H1 (cell line): ENCODE measurements around the gene GLRX. TPM values are rescaled to one million over a fixed set of nuclear protein-coding genes. Genes with fewer than 3 reads are reported as not detected.

Experiments
- CTCF ChIA-PET: fragments of 300-600 bp; sonication (Branson Sonifier 250); formaldehyde crosslinking; loops from one replicate; lab custom pipeline; 2021; ENCODE audit not compliant: partially characterized antibody; lab: Charles Lee
- POLR2A ChIA-PET: fragments of 300-600 bp; sonication (Branson Sonifier 250); formaldehyde crosslinking; loops from one replicate; lab custom pipeline; 2021; ENCODE audit warnings: inconsistent platforms; ENCODE audit not compliant: partially characterized antibody; lab: Charles Lee
- DNase-seq, 2 experiments: peaks; one replicate each; pipeline versions ENCODE4 v3.0.0 to v3.0.0-alpha.2; 2010 to 2022; ENCODE audit warnings: low spot score in 2 of 2, low read depth in 1 of 2, mixed read lengths in 1 of 2
- FAIRE-seq: peaks from 2 replicates; lab custom pipeline; 2011; peaks lifted over from hg19 to GRCh38; lab: Jason Lieb, UNC
- H2AFZ ChIP-seq: 2 replicates; pipeline ENCODE4 v1.8.1; 2012; ENCODE audit warnings: low read length, inconsistent platforms
- H2AK5ac ChIP-seq: 2 replicates; pipeline ENCODE4 v1.6.1; 2013; ENCODE audit warnings: low read depth, low read length
- H2BK120ac ChIP-seq: replicated peaks from 2 replicates; pipeline ENCODE3; 2013; ENCODE audit warnings: low read depth, low read length, inconsistent platforms
- H2BK12ac ChIP-seq: 2 replicates; pipeline ENCODE4 v1.6.1; 2013; ENCODE audit warnings: low read depth, low read length
- H2BK15ac ChIP-seq: 2 replicates; pipeline ENCODE4 v1.6.1; 2013; ENCODE audit warnings: low read length
- H2BK20ac ChIP-seq: 2 replicates; pipeline ENCODE4 v1.6.1; 2013; ENCODE audit warnings: low read length
- H2BK5ac ChIP-seq: 2 replicates; pipeline ENCODE4 v1.6.1; 2013; ENCODE audit warnings: low read depth, low read length
- H3K14ac ChIP-seq: 2 replicates; pipeline ENCODE4 v1.6.1; 2013; ENCODE audit warnings: inconsistent platforms; ENCODE audit not compliant: insufficient read length
- H3K18ac ChIP-seq: 2 replicates; pipeline ENCODE4 v1.6.1; 2013; ENCODE audit warnings: low read length; ENCODE audit errors: extremely low read depth
- H3K23ac ChIP-seq: 2 replicates; pipeline ENCODE4 v1.6.1; 2013; ENCODE audit warnings: inconsistent platforms; ENCODE audit not compliant: insufficient read length
- H3K23me2 ChIP-seq: 2 replicates; pipeline ENCODE4 v1.6.1; 2013; ENCODE audit warnings: low read depth, low read length
- H3K27ac ChIP-seq: 2 replicates; pipeline ENCODE4 v1.6.1; 2011; ENCODE audit warnings: low read depth, low read length, inconsistent platforms
- H3K27me3 ChIP-seq, 4 experiments: replicated peaks in 1 of 4; 1 replicate in 1 of 4; 2 replicates in 3 of 4; pipeline versions ENCODE4 v1.6.1 to v1.8.1; 2011 to 2013; ENCODE audit warnings: low read length in 3 of 4, mild to moderate bottlenecking in 3 of 4, inconsistent platforms in 2 of 4, mixed read lengths in 2 of 4, moderate library complexity in 1 of 4; ENCODE audit not compliant: control insufficient read depth in 3 of 4, insufficient read depth in 3 of 4; ENCODE audit errors: extremely low read depth in 1 of 4
- H3K36me3 ChIP-seq, 4 experiments: 2 replicates each; pipeline versions ENCODE4 v1.6.1 to v1.8.1; 2011 to 2013; ENCODE audit warnings: mild to moderate bottlenecking in 4 of 4, low read length in 3 of 4, moderate library complexity in 2 of 4, control low read depth in 1 of 4, inconsistent platforms in 1 of 4; ENCODE audit not compliant: insufficient read depth in 4 of 4, control insufficient read depth in 2 of 4
- H3K4ac ChIP-seq: replicated peaks from 2 replicates; pipeline ENCODE3; 2013; ENCODE audit warnings: low read length, low read depth, mixed read lengths, inconsistent platforms; ENCODE audit not compliant: insufficient read length
- H3K4me1 ChIP-seq, 4 experiments: replicated peaks in 1 of 4; 1 replicate in 1 of 4; 2 replicates in 3 of 4; pipeline versions ENCODE4 v1.6.1 to v1.8.1; 2011 to 2013; ENCODE audit warnings: low read length in 3 of 4, inconsistent platforms in 2 of 4, mixed read lengths in 1 of 4; ENCODE audit not compliant: insufficient read depth in 4 of 4, control insufficient read depth in 3 of 4
- H3K4me2 ChIP-seq, 2 experiments: 2 replicates each; pipeline versions ENCODE4 v1.6.1 to v1.8.1; 2011 to 2013; ENCODE audit warnings: low read depth in 2 of 2, low read length in 2 of 2, control low read depth in 1 of 2, inconsistent platforms in 1 of 2, mild to moderate bottlenecking in 1 of 2; ENCODE audit not compliant: insufficient read depth in 1 of 2
- H3K4me3 ChIP-seq, 4 experiments: fragments of 200-600, 300-600 bp in 1 of 4; sonication (generic), shearing (Covaris generic), sonication (Bioruptor Twin) in 1 of 4; 2 replicates each; pipeline versions ENCODE4 v1.5.1 to v1.8.1; 2011 to 2016; ENCODE audit warnings: low read length in 4 of 4, low read depth in 3 of 4, control low read depth in 2 of 4, inconsistent platforms in 2 of 4, mild to moderate bottlenecking in 2 of 4, mixed read lengths in 1 of 4, moderate library complexity in 1 of 4; ENCODE audit not compliant: insufficient read depth in 2 of 4; ENCODE audit errors: extremely low read depth in 1 of 4
- H3K56ac ChIP-seq: replicated peaks from 2 replicates; pipeline ENCODE3; 2013; ENCODE audit warnings: low read depth, mild to moderate bottlenecking, mixed read lengths, low read length, inconsistent platforms; ENCODE audit not compliant: insufficient read length
- H3K79me1 ChIP-seq: 2 replicates; pipeline ENCODE4 v1.6.1; 2013; ENCODE audit warnings: low read depth, low read length, control low read depth
- H3K79me2 ChIP-seq, 2 experiments: 2 replicates each; pipeline versions ENCODE4 v1.6.1 to v1.8.1; 2012 to 2013; ENCODE audit warnings: low read length in 2 of 2, mild to moderate bottlenecking in 2 of 2, inconsistent platforms in 1 of 2; ENCODE audit not compliant: insufficient read depth in 2 of 2, control insufficient read depth in 1 of 2
- H3K9ac ChIP-seq, 4 experiments: replicated peaks in 1 of 4; 1 replicate in 1 of 4; 2 replicates in 3 of 4; pipeline versions ENCODE4 v1.6.1 to v1.8.1; 2011 to 2013; ENCODE audit warnings: low read depth in 3 of 4, low read length in 3 of 4, control low read depth in 2 of 4, mild to moderate bottlenecking in 2 of 4, moderate library complexity in 2 of 4, inconsistent platforms in 1 of 4; ENCODE audit errors: extremely low read depth in 1 of 4
- H3K9me3 ChIP-seq, 2 experiments: 2 replicates each; pipeline versions ENCODE4 v1.6.1 to v1.8.1; 2012 to 2013; ENCODE audit warnings: mild to moderate bottlenecking in 2 of 2, moderate library complexity in 2 of 2, control low read depth in 1 of 2, inconsistent platforms in 1 of 2, low read depth in 1 of 2, low read length in 1 of 2, mixed read lengths in 1 of 2; ENCODE audit not compliant: insufficient read depth in 2 of 2
- H4K20me1 ChIP-seq, 2 experiments: replicated peaks in 1 of 2; 2 replicates each; pipeline versions ENCODE3 to v1.8.1; 2011 to 2013; ENCODE audit warnings: inconsistent platforms in 2 of 2, low read length in 2 of 2, mild to moderate bottlenecking in 1 of 2; ENCODE audit not compliant: insufficient read depth in 2 of 2, control insufficient read depth in 1 of 2
- H4K5ac ChIP-seq: 2 replicates; pipeline ENCODE4 v1.6.1; 2013; ENCODE audit warnings: low read length, low read depth, mixed read lengths, inconsistent platforms; ENCODE audit not compliant: insufficient read length
- H4K8ac ChIP-seq: 2 replicates; pipeline ENCODE4 v1.8.0; 2013; ENCODE audit warnings: mild to moderate bottlenecking, moderate library complexity, low read length, inconsistent platforms; ENCODE audit not compliant: insufficient read depth; ENCODE audit errors: extremely low read depth
- H4K91ac ChIP-seq: replicated peaks from 2 replicates; pipeline ENCODE3; 2013; ENCODE audit warnings: low read length, mixed read lengths, inconsistent platforms; ENCODE audit not compliant: insufficient read length
- BACH1 ChIP-seq: IDR thresholded peaks from 2 replicates; pipeline ENCODE4 v1.6.1; 2012; ENCODE audit warnings: low read length, improper control_type of control experiment
- CBX5 ChIP-seq: fragments of 300-800, 300-1000 bp; sonication (generic); IDR thresholded peaks from 2 replicates; pipeline ENCODE4 v1.7.1; 2016; ENCODE audit warnings: antibody characterized with exemption, low read length, low read depth
- CHD1 ChIP-seq: IDR thresholded peaks from 2 replicates; pipeline ENCODE4 v1.6.1; 2012; ENCODE audit warnings: low read depth, low read length, improper control_type of control experiment
- CREB1 ChIP-seq: IDR thresholded peaks from 2 replicates; pipeline ENCODE4 v1.6.1; 2012; ENCODE audit warnings: inconsistent platforms
- CTBP2 ChIP-seq: IDR thresholded peaks from 2 replicates; pipeline ENCODE4 v1.7.0; 2011; ENCODE audit warnings: borderline replicate concordance, mild to moderate bottlenecking, moderate library complexity, mixed read lengths, low read length; ENCODE audit not compliant: insufficient read depth, insufficient read length
- JUN ChIP-seq: IDR thresholded peaks from 2 replicates; pipeline ENCODE4 v1.6.1; 2011; ENCODE audit warnings: low read depth, mild to moderate bottlenecking, improper control_type of control experiment, low read length
- NANOG ChIP-seq: IDR thresholded peaks from 2 replicates; pipeline ENCODE4 v1.6.1; 2011; ENCODE audit warnings: low read length, low read depth, mild to moderate bottlenecking, inconsistent platforms; ENCODE audit not compliant: insufficient read depth, poor library complexity, severe bottlenecking
- NRF1 ChIP-seq: IDR thresholded peaks from 2 replicates; pipeline ENCODE4 v1.6.1; 2011; ENCODE audit warnings: mild to moderate bottlenecking, low read depth, low read length, improper control_type of control experiment
- POLR2A ChIP-seq, 2 experiments: IDR thresholded peaks; 1 replicate in 1 of 2; 2 replicates in 1 of 2; pipeline ENCODE4 v1.6.1; 2011; ENCODE audit warnings: low read depth in 2 of 2, low read length in 2 of 2, mild to moderate bottlenecking in 2 of 2; ENCODE audit errors: control extremely low read depth in 1 of 2
- RFX5 ChIP-seq: IDR thresholded peaks from 2 replicates; pipeline ENCODE4 v1.6.1; 2011; ENCODE audit warnings: low read depth, low read length, improper control_type of control experiment, borderline replicate concordance
- RXRA ChIP-seq: IDR thresholded peaks from 2 replicates; pipeline ENCODE4 v1.6.1; 2011; ENCODE audit warnings: low read depth, mild to moderate bottlenecking, low read length, moderate library complexity; ENCODE audit not compliant: insufficient read depth
- TAF7 ChIP-seq: optimal IDR thresholded peaks from 2 replicates; pipeline ENCODE3; 2011; ENCODE audit warnings: low read depth, mild to moderate bottlenecking, inconsistent platforms, low read length, moderate library complexity, borderline replicate concordance
- TBP ChIP-seq: IDR thresholded peaks from 2 replicates; pipeline ENCODE4 v1.6.1; 2011; ENCODE audit warnings: low read depth, low read length, improper control_type of control experiment
- TCF12 ChIP-seq: IDR thresholded peaks from 2 replicates; pipeline ENCODE4 v1.6.1; 2011; ENCODE audit warnings: low read depth, mild to moderate bottlenecking, low read length
- WGBS, 2 experiments: shearing (Covaris generic) in 1 of 2; methylation state at CpG; one replicate each; pipeline versions ENCODE4 v1.1.6 to v1.1.7; 2013 to 2015; ENCODE audit warnings: low lambda C conversion rate in 2 of 2, mixed read lengths in 2 of 2, inconsistent platforms in 1 of 2, low coverage in 1 of 2, missing lambda C conversion rate in 1 of 2; ENCODE audit not compliant: insufficient replicate concordance in 2 of 2, insufficient coverage in 1 of 2, insufficient read length in 1 of 2; ENCODE audit errors: extremely low coverage in 1 of 2, missing lambda C conversion rate in 1 of 2; 5-methylcytosine and 5-hydroxymethylcytosine counted together
- polyA plus RNA-seq, 7 experiments: library from polyadenylated mRNA; depleted of rRNA in 3 of 7; stranded (reverse) in 5 of 7; unstranded in 2 of 7; fragments of >200 nt in 5 of 7; fragments of 200-250 nt in 2 of 7; gene quantifications; 1 replicate in 5 of 7; 2 replicates in 1 of 7; 4 replicates in 1 of 7; pipeline versions ENCODE4 v1.2.1 to v1.2.3, GENCODE V29; 2011 to 2013; ENCODE audit warnings: missing spikeins in 2 of 7, mixed read lengths in 2 of 7
- total RNA-seq: library from RNA; stranded (reverse); fragmentation: NEBNext Ultra II Directional; extraction: Animal tissue kit (Norgen Biotek cat#: 25700); gene quantifications from 2 replicates; pipeline ENCODE4 v1.2.1, GENCODE V29; 2021

The GLRX gene
- total and polyA plus RNA-seq, 2 of the 8 experiments (the other 6 are each of a cell fraction or from before 2014, with no cell fraction given) = 22.9 to 31.2 TPM

- Histone ChIP-seq H3K4ac (no peak overlapping the region), H4K91ac (no peak overlapping the region), H3K4me1 (no peaks in the 10 kb centered on the region), H2BK120ac (no peak overlapping the region), H3K14ac (no peak overlapping the region), H2BK15ac (no peak overlapping the region), H3K27ac (no peak overlapping the region), H3K4me2 (no peak overlapping the region), H2AK5ac (no peak overlapping the region), H3K56ac (no peak overlapping the region), H3K4me3 (no peak overlapping the region), H4K20me1 (no peaks in the 10 kb centered on the region), H3K79me1 (no peaks in the 10 kb centered on the region), H3K36me3 (no peaks in the 10 kb centered on the region), H4K5ac (no peak overlapping the region), H3K23me2 (no peaks in the 10 kb centered on the region), H2AFZ (no peak overlapping the region), H3K9me3 (no peaks in the 10 kb centered on the region), H3K79me2 (no peaks in the 10 kb centered on the region), H2BK5ac (no peak overlapping the region), H4K8ac (no peak overlapping the region), H3K9ac (no peak overlapping the region), H3K23ac (no peak overlapping the region), H3K27me3 (peaks cover 0 to 1% (median 0%) of the 10 kb centered on the region in 4 experiments; a peak in 1 of 7 replicates), H2BK20ac (no peak overlapping the region), H2BK12ac (no peak overlapping the region), H3K18ac (no peak overlapping the region)
- 90% methylated on average over 9 of the region's 9 CpGs; no CpG with 5 or more reads in 1 of the 2 experiments for WGBS, 2 experiments
- DNase-seq (no peak), FAIRE-seq (no peak)
- ChIA-PET POLR2A (no interaction called here), CTCF (interaction anchor here (0.9 to 1.6 kb wide), 8 partner anchors 13 to 562 kb away, joined by 3 to 9 read pairs (median 4); no protein-coding TSS in a partner anchor)
- TF ChIP-seq RFX5 (no peak), CBX5 (no peak), TCF12 (no peak), NANOG (no peak), JUN (no peak), CHD1 (no peak), TBP (no peak), TAF7 (no peak), CREB1 (no peak), BACH1 (no peak), RXRA (no peak), POLR2A (IDR thresholded peaks at IDR 0.05; ENCODE audit: control extremely low read depth in 1 of 2, low read depth in 2 of 2, low read length in 2 of 2) (no peak), NRF1 (no peak), CTBP2 (no peak)
These were observed 37.8 kb downstream of the GLRX start for GRCh38 chr5:95784514-95785302.
